Activated CD4-positive, alpha-beta memory T cell treated with anti-CD3 and anti-CD28 coated beads for 36 hours (primary cell): ENCODE measurements around the gene SETD7. TPM values are rescaled to one million over a fixed set of nuclear protein-coding genes. Genes with fewer than 3 reads are reported as not detected.

Experiments
- CTCF ChIA-PET: fragments of 350-600 bp; sonication (Branson Sonifier 250); formaldehyde crosslinking; loops from one replicate; lab custom pipeline; 2021; ENCODE audit warnings: antibody characterized with exemption, inconsistent platforms; lab: Charles Lee
- POLR2A ChIA-PET: fragments of 350-600 bp; sonication (Branson Sonifier 250); formaldehyde crosslinking; loops from one replicate; lab custom pipeline; 2021; ENCODE audit warnings: antibody characterized with exemption; lab: Charles Lee
- DNase-seq: peaks from one replicate; pipeline ENCODE4 v3.0.0-alpha.2; 2020
- H3K27ac Mint-ChIP-seq: one replicate; pipeline ENCODE4 v1.8.0; 2021; ENCODE audit warnings: mixed read lengths
- H3K27me3 Mint-ChIP-seq: one replicate; pipeline ENCODE4 v1.8.0; 2021; ENCODE audit warnings: mixed read lengths
- H3K36me3 Mint-ChIP-seq: one replicate; pipeline ENCODE4 v1.8.0; 2021; ENCODE audit warnings: mixed read lengths
- H3K4me1 Mint-ChIP-seq: one replicate; pipeline ENCODE4 v1.8.0; 2021; ENCODE audit warnings: low read depth, mixed read lengths
- H3K4me3 Mint-ChIP-seq: one replicate; pipeline ENCODE4 v1.8.0; 2021; ENCODE audit warnings: mild to moderate bottlenecking, mixed read lengths
- H3K9me3 Mint-ChIP-seq: one replicate; pipeline ENCODE4 v1.8.0; 2021; ENCODE audit warnings: mixed read lengths
- intact Hi-C: fragments of 100-400 bp; cut with micrococcal nuclease; formaldehyde crosslinking; loops from one replicate; pipeline ENCODE4 v1.15.1; 2023
- total RNA-seq, 2 experiments: library from RNA; stranded (reverse); gene quantifications; one replicate each; pipeline ENCODE4 v1.2.3, GENCODE V29; 2021

Gene SETD7
- total RNA-seq, 2 experiments from 2014 or later = 15.0 to 16.6 TPM

GRCh38 chr4:139593091-139593564, 37.1 kb upstream of the SETD7 start:
- ChIA-PET POLR2A (no interaction called here), CTCF (no interaction called here)
- H3K36me3 Mint-ChIP-seq = no peaks in the 10 kb centered on the region
- H3K27me3 Mint-ChIP-seq = no peaks in the 10 kb centered on the region
- DNase-seq = no peak
- intact Hi-C loops = no loop called here
- H3K4me3 Mint-ChIP-seq = no peak overlapping the region
- no peaks in the 10 kb centered on the region for H3K9me3 Mint-ChIP-seq
- H3K27ac Mint-ChIP-seq = no peak overlapping the region
- no peaks in the 10 kb centered on the region for H3K4me1 Mint-ChIP-seq

DNA sequence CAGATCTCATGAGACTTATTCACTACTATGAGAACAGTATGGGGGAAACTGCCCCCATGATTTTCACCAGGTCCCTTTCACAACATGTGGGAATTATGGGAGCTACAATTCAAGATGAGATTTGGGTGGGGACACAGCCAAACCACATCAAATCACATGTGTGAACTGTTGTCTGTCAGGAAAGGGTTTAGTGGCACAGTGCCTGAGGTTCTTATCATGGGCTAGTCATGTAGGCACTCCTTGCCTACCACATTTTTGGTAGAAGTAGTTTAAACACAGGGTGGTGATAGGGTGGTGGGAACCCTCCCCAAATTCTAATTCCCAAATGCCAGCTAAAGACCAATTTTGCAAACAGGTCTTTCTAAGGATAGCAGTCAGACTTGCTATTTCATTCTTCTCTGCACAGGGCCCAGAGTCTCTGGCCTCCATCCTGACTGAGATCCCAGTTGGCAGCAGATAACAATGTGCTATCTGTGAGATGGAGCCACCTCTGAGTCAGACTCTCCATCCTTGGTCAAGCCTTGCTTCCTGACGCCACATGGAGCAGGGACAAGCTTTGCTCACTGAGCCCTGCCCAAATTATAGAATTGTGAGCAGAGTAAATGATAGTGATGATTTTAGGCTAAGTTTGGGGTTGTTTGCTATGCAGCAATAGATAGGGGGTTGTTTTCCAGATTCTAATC, 33.5 kb upstream of the SETD7 start:
- Mint-ChIP-seq H3K9me3 (no peaks in the 10 kb centered on the region), H3K27me3 (no peaks in the 10 kb centered on the region), H3K36me3 (no peaks in the 10 kb centered on the region), H3K4me3 (no peak overlapping the region), H3K4me1 (no peaks in the 10 kb centered on the region), H3K27ac (no peak overlapping the region)
- intact Hi-C loops = no loop called here
- no peak for DNase-seq
- POLR2A ChIA-PET = no interaction called here
- CTCF ChIA-PET = no interaction called here

- Mint-ChIP-seq H3K36me3 (no peaks in the 10 kb centered on the region), H3K4me1 (no peaks in the 10 kb centered on the region), H3K4me3 (no peak overlapping the region), H3K9me3 (no peaks in the 10 kb centered on the region), H3K27ac (no peak overlapping the region), H3K27me3 (peaks cover 5% of the 10 kb centered on the region)
- POLR2A ChIA-PET = no interaction called here
- intact Hi-C loops = no loop called here
- no peak for DNase-seq
- CTCF ChIA-PET = no interaction called here
Measured at GRCh38 chr4:139587446-139587845, 31.4 kb upstream of the SETD7 start.

- intact Hi-C loops = no loop called here
- peaks cover 14% of the 10 kb centered on the region for H3K27me3 Mint-ChIP-seq
- no peaks in the 10 kb centered on the region for H3K36me3 Mint-ChIP-seq
- no peak overlapping the region for H3K27ac Mint-ChIP-seq
- H3K4me1 Mint-ChIP-seq = no peaks in the 10 kb centered on the region
- ChIA-PET CTCF (no interaction called here), POLR2A (no interaction called here)
- DNase-seq = no peak
- H3K4me3 Mint-ChIP-seq = no peak overlapping the region
- no peaks in the 10 kb centered on the region for H3K9me3 Mint-ChIP-seq
Measured at GRCh38 chr4:139585473-139585872, 29.5 kb upstream of the SETD7 start.

DNA sequence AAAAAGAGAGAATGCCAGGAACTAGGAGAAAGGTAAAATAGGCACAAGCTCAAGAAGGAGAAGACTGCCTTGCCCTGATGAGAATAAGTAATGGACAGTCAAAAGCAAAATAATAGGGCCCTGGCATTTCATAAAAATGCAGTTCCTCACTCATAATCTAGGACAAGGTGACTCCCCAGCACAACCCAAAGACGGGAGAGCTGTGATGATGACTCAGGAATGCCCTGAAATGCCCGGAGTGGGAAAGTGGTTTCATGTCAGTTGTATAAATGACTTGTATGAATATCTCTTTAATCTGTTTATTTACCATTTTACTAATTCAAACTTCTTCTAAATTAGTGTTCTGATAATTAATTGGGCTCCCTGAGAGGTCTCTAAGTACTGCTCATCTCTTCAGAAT, 28.8 kb upstream of the SETD7 start:
- CTCF ChIA-PET = no interaction called here
- Mint-ChIP-seq H3K36me3 (no peaks in the 10 kb centered on the region), H3K27me3 (peaks cover 17% of the 10 kb centered on the region), H3K4me1 (no peaks in the 10 kb centered on the region), H3K4me3 (no peak overlapping the region), H3K9me3 (no peaks in the 10 kb centered on the region), H3K27ac (no peak overlapping the region)
- DNase-seq = no peak
- POLR2A ChIA-PET = no interaction called here
- intact Hi-C loops = no loop called here

DNA sequence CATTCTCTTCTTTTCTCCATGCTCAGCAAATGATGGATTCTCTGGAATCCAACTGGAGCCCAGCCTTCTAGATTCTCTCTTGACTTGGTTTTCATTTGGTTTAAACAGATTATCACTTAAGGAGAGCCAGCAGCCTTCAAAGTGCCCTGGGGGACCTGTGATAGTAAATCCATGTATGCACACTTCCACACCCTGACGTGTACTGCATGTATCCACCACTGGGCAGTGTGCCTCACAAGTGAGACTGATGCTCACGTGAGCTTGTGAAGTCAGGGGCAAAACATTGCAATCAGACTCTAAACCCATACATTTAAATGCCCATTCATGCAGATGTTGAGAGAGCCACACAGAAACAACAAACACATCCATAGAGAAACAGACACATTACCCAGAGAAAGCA, 28.0 kb upstream of the SETD7 start:
- Mint-ChIP-seq H3K4me1 (no peaks in the 10 kb centered on the region), H3K4me3 (no peak overlapping the region), H3K9me3 (no peaks in the 10 kb centered on the region), H3K27ac (no peak overlapping the region), H3K36me3 (no peaks in the 10 kb centered on the region), H3K27me3 (peaks cover 17% of the 10 kb centered on the region)
- ChIA-PET POLR2A (no interaction called here), CTCF (interaction anchor here (0.6 kb wide), 2 partner anchors 87 to 219 kb away, joined by 3 read pairs; no protein-coding TSS in a partner anchor)
- intact Hi-C loops = no loop called here
- DNase-seq = no peak

- Mint-ChIP-seq H3K4me1 (no peaks in the 10 kb centered on the region), H3K27ac (no peak overlapping the region), H3K4me3 (no peak overlapping the region), H3K27me3 (peaks cover 17% of the 10 kb centered on the region), H3K9me3 (no peaks in the 10 kb centered on the region), H3K36me3 (no peaks in the 10 kb centered on the region)
- no peak for DNase-seq
- intact Hi-C loops = no loop called here
- CTCF ChIA-PET = no interaction called here
- POLR2A ChIA-PET = no interaction called here
Measured at GRCh38 chr4:139582044-139582443, 26.0 kb upstream of the SETD7 start.

DNA sequence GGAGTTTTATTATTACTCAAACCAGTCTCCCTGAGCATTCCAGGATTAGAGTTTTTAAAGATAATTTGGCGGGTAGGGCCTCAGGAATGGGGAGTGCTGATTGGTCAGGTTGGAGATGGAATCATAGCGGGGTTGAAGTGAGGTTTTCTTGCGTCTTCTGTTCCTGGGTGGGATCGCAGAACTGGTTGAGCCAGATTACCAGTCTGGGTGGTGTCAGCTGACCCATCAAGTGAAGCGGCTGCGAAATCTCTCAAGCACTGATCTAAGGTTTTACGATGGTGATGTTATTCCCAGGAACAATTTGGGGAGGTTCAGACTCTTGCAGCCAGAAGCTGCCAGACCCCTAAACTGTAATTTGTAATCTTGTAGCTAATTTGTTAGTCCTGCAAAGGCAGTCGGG, 25.1 kb upstream of the SETD7 start:
- ChIA-PET POLR2A (no interaction called here), CTCF (no interaction called here)
- H3K4me3 Mint-ChIP-seq = no peak overlapping the region
- no peak overlapping the region for H3K27ac Mint-ChIP-seq
- DNase-seq = no peak
- H3K4me1 Mint-ChIP-seq = no peaks in the 10 kb centered on the region
- no peaks in the 10 kb centered on the region for H3K9me3 Mint-ChIP-seq
- H3K36me3 Mint-ChIP-seq = no peaks in the 10 kb centered on the region
- H3K27me3 Mint-ChIP-seq = peaks cover 17% of the 10 kb centered on the region
- intact Hi-C loops = no loop called here

- H3K9me3 Mint-ChIP-seq = no peaks in the 10 kb centered on the region
- no peak overlapping the region for H3K4me3 Mint-ChIP-seq
- H3K4me1 Mint-ChIP-seq = no peaks in the 10 kb centered on the region
- DNase-seq = no peak
- no peaks in the 10 kb centered on the region for H3K36me3 Mint-ChIP-seq
- CTCF ChIA-PET = no interaction called here
- no peak overlapping the region for H3K27ac Mint-ChIP-seq
- intact Hi-C loops = no loop called here
- POLR2A ChIA-PET = no interaction called here
- peaks cover 10% of the 10 kb centered on the region for H3K27me3 Mint-ChIP-seq
Measured at GRCh38 chr4:139576219-139576618, 20.2 kb upstream of the SETD7 start.

- no peak for DNase-seq
- Mint-ChIP-seq H3K36me3 (no peaks in the 10 kb centered on the region), H3K4me3 (no peak overlapping the region), H3K4me1 (no peaks in the 10 kb centered on the region), H3K9me3 (no peaks in the 10 kb centered on the region), H3K27ac (no peak overlapping the region), H3K27me3 (no peaks in the 10 kb centered on the region)
- intact Hi-C loops = no loop called here
- CTCF ChIA-PET = no interaction called here
- POLR2A ChIA-PET = no interaction called here
Measured at GRCh38 chr4:139575072-139575471, 19.1 kb upstream of the SETD7 start.

DNA sequence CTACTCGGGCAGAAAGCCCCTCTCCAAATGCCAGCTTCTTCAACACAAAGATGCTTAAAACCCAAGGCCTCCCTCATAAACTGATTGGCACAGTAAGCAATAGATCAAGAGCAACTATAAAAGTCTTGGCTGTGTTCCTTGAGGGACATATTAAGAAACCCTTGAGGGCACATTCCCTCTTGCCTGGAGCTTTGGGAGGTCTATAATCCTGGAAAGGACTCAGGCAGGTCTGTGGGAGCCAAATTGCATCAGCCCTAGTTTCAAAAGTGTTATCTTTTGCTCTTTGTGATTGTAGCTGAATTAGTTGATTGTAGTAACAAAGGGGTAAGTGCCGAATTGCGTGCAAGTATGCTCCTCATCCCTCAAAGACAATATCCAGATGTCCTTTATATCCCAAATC, 18.6 kb upstream of the SETD7 start:
- no peaks in the 10 kb centered on the region for H3K27me3 Mint-ChIP-seq
- H3K4me3 Mint-ChIP-seq = no peak overlapping the region
- no peak overlapping the region for H3K27ac Mint-ChIP-seq
- no peak for DNase-seq
- ChIA-PET CTCF (no interaction called here), POLR2A (no interaction called here)
- intact Hi-C loops = no loop called here
- H3K9me3 Mint-ChIP-seq = no peaks in the 10 kb centered on the region
- H3K36me3 Mint-ChIP-seq = no peaks in the 10 kb centered on the region
- H3K4me1 Mint-ChIP-seq = no peaks in the 10 kb centered on the region

GRCh38 chr4:139568206-139568955, 12.4 kb upstream of the SETD7 start:
- no peak for DNase-seq
- no peaks in the 10 kb centered on the region for H3K4me1 Mint-ChIP-seq
- H3K27ac Mint-ChIP-seq = no peak overlapping the region
- no peak overlapping the region for H3K4me3 Mint-ChIP-seq
- intact Hi-C loops = no loop called here
- ChIA-PET POLR2A (no interaction called here), CTCF (interaction anchor here (0.7 kb wide), 1 partner anchor 11 kb away, joined by 3 read pairs; no protein-coding TSS in a partner anchor)
- H3K9me3 Mint-ChIP-seq = no peaks in the 10 kb centered on the region
- H3K27me3 Mint-ChIP-seq = no peaks in the 10 kb centered on the region
- no peaks in the 10 kb centered on the region for H3K36me3 Mint-ChIP-seq
